ENCODE measurements around the gene DIPK1C. TPM values are rescaled to one million over a fixed set of nuclear protein-coding genes. Genes with fewer than 3 reads are reported as not detected.
"Not testable (repeated sequence)": the region's sequence is repeated elsewhere in the genome, so short reads cannot be mapped to it uniquely, and the experiment has no call there.

Gene DIPK1C
- not detected for total RNA-seq

GRCh38 chr18:74457043-74457724 lies at the start of gene DIPK1C:
TSS of gene DIPK1C (minus strand) at chr18:74457308. CDS start at chr18:74457259, 49 bp downstream.
- Mint-ChIP-seq H3K27me3 (peaks cover 26 to 53% of the 10 kb centered on the region in 2 donors), H3K9me3 (no peaks in the 10 kb centered on the region), H3K4me3 (no peak within 1 kb of the TSS), H3K27ac (no peak within 1 kb of the TSS), H3K4me1 (ENCODE audit: low read depth in 2 of 2) (no peaks in the 10 kb centered on the region), H3K36me3 (no peaks in the 10 kb centered on the region)
- DNase-seq (ENCODE audit: low spot score) (peak; percentile 53), ATAC-seq (peak; percentile 24 to 37)

- H3K4me1 Mint-ChIP-seq (ENCODE audit: low read depth in 2 of 2): peaks cover 11 to 20% of the 10 kb centered on the region in 2 donors
- ATAC-seq (no peak), DNase-seq (ENCODE audit: low spot score) (no peak)
- H3K9me3 Mint-ChIP-seq: no peaks in the 10 kb centered on the region
- H3K36me3 Mint-ChIP-seq: peaks cover 19% of the 10 kb centered on the region
- peak overlapping the region in 1 of 2 donors; percentile 32 for H3K27ac Mint-ChIP-seq
- H3K4me3 Mint-ChIP-seq: no peak overlapping the region
- no peaks in the 10 kb centered on the region for H3K27me3 Mint-ChIP-seq
Observed at GRCh38 chr18:74506448-74507084, 49.5 kb upstream of the DIPK1C start.

GRCh38 chr18:74505776-74506175 lies 48.7 kb upstream of the DIPK1C start:
- peaks cover 16 to 24% of the 10 kb centered on the region in 2 donors for H3K4me1 Mint-ChIP-seq (ENCODE audit: low read depth in 2 of 2)
- H3K27me3 Mint-ChIP-seq: no peaks in the 10 kb centered on the region
- H3K4me3 Mint-ChIP-seq: no peak overlapping the region
- no peak for DNase-seq (ENCODE audit: low spot score)
- peaks cover 25% of the 10 kb centered on the region for H3K36me3 Mint-ChIP-seq
- no peak overlapping the region for H3K27ac Mint-ChIP-seq
- H3K9me3 Mint-ChIP-seq: no peaks in the 10 kb centered on the region
- no peak for ATAC-seq

GRCh38 chr18:74503137-74503536 lies 46.0 kb upstream of the DIPK1C start:
- no peak overlapping the region for H3K4me3 Mint-ChIP-seq
- no peak overlapping the region for H3K27ac Mint-ChIP-seq
- peaks cover 25% of the 10 kb centered on the region for H3K36me3 Mint-ChIP-seq
- peaks cover 40 to 43% of the 10 kb centered on the region in 2 donors for H3K4me1 Mint-ChIP-seq (ENCODE audit: low read depth in 2 of 2)
- no peaks in the 10 kb centered on the region for H3K9me3 Mint-ChIP-seq
- no peaks in the 10 kb centered on the region for H3K27me3 Mint-ChIP-seq
- DNase-seq (ENCODE audit: low spot score) (no peak), ATAC-seq (no peak)

- no peak for DNase-seq (ENCODE audit: low spot score)
- Mint-ChIP-seq H3K27ac (peak overlapping the region; percentile 93 to 96), H3K36me3 (peaks cover 12% of the 10 kb centered on the region), H3K4me3 (peak overlapping the region; percentile 85), H3K4me1 (ENCODE audit: low read depth in 2 of 2) (peaks cover 43 to 49% of the 10 kb centered on the region in 2 donors), H3K27me3 (no peaks in the 10 kb centered on the region), H3K9me3 (no peaks in the 10 kb centered on the region)
- ATAC-seq: no peak
Observed at GRCh38 chr18:74501386-74501785, 44.3 kb upstream of the DIPK1C start.

- not testable (repeated sequence) for ATAC-seq; DNase-seq (ENCODE audit: low spot score); H3K27me3 Mint-ChIP-seq; H3K9me3 Mint-ChIP-seq
- H3K4me1 Mint-ChIP-seq (ENCODE audit: low read depth in 2 of 2): peaks cover 45 to 53% of the 10 kb centered on the region in 2 donors
- H3K36me3 Mint-ChIP-seq: peaks cover 12% of the 10 kb centered on the region
- peak overlapping the region; percentile 93 to 96 for H3K27ac Mint-ChIP-seq
- H3K4me3 Mint-ChIP-seq: peak overlapping the region; percentile 85
Observed at GRCh38 chr18:74500774-74501173, 43.7 kb upstream of the DIPK1C start.

- Mint-ChIP-seq H3K4me3 (peak overlapping the region; percentile 85), H3K27me3 (no peaks in the 10 kb centered on the region), H3K36me3 (peaks cover 12% of the 10 kb centered on the region), H3K27ac (peak overlapping the region; percentile 93 to 96), H3K4me1 (ENCODE audit: low read depth in 2 of 2) (peaks cover 47 to 57% of the 10 kb centered on the region in 2 donors), H3K9me3 (no peaks in the 10 kb centered on the region)
- no peak for ATAC-seq
- DNase-seq (ENCODE audit: low spot score): no peak
Observed at GRCh38 chr18:74500372-74500771, 43.3 kb upstream of the DIPK1C start.

- peaks cover 12% of the 10 kb centered on the region for H3K36me3 Mint-ChIP-seq
Observed at GRCh38 chr18:74499633-74500032, 42.5 kb upstream of the DIPK1C start.

GRCh38 chr18:74498712-74499627 lies 41.9 kb upstream of the DIPK1C start:
- H3K9me3 Mint-ChIP-seq: no peaks in the 10 kb centered on the region
- peak overlapping the region; percentile 85 for H3K4me3 Mint-ChIP-seq
- H3K4me1 Mint-ChIP-seq (ENCODE audit: low read depth in 2 of 2): peaks cover 47 to 57% of the 10 kb centered on the region in 2 donors
- peak overlapping the region; percentile 93 to 96 for H3K27ac Mint-ChIP-seq
- H3K36me3 Mint-ChIP-seq: peaks cover 12% of the 10 kb centered on the region
- ATAC-seq (peak; percentile 56 to 66), DNase-seq (ENCODE audit: low spot score) (peak; percentile 87)
- no peaks in the 10 kb centered on the region for H3K27me3 Mint-ChIP-seq

More at GRCh38 chr18:74499633-74500032, 42.5 kb upstream of the DIPK1C start:
- H3K4me3 Mint-ChIP-seq: peak overlapping the region; percentile 85
- H3K27me3 Mint-ChIP-seq: no peaks in the 10 kb centered on the region
- DNase-seq (ENCODE audit: low spot score) (no peak), ATAC-seq (peak in 1 of 2 donors; percentile 47)
- peak overlapping the region; percentile 93 to 96 for H3K27ac Mint-ChIP-seq
- H3K4me1 Mint-ChIP-seq (ENCODE audit: low read depth in 2 of 2): peaks cover 47 to 57% of the 10 kb centered on the region in 2 donors
- H3K9me3 Mint-ChIP-seq: no peaks in the 10 kb centered on the region

GRCh38 chr18:74497778-74498177 lies 40.7 kb upstream of the DIPK1C start:
- peak overlapping the region; percentile 85 for H3K4me3 Mint-ChIP-seq
- peaks cover 44 to 51% of the 10 kb centered on the region in 2 donors for H3K4me1 Mint-ChIP-seq (ENCODE audit: low read depth in 2 of 2)
- H3K27ac Mint-ChIP-seq: peak overlapping the region; percentile 93 to 96
- ATAC-seq: no peak
- H3K27me3 Mint-ChIP-seq: no peaks in the 10 kb centered on the region
- no peaks in the 10 kb centered on the region for H3K9me3 Mint-ChIP-seq
- H3K36me3 Mint-ChIP-seq: peaks cover 6% of the 10 kb centered on the region
- DNase-seq (ENCODE audit: low spot score): no peak

- Mint-ChIP-seq H3K9me3 (no peaks in the 10 kb centered on the region), H3K4me1 (ENCODE audit: low read depth in 2 of 2) (peaks cover 43 to 51% of the 10 kb centered on the region in 2 donors), H3K27ac (peak overlapping the region; percentile 93 to 96), H3K36me3 (peaks cover 6% of the 10 kb centered on the region), H3K27me3 (no peaks in the 10 kb centered on the region), H3K4me3 (peak overlapping the region; percentile 85)
- DNase-seq (ENCODE audit: low spot score): no peak
- ATAC-seq: no peak
Observed at GRCh38 chr18:74497324-74497676, 40.2 kb upstream of the DIPK1C start.

GRCh38 chr18:74496508-74497323 lies 39.6 kb upstream of the DIPK1C start:
- Mint-ChIP-seq H3K4me3 (peak overlapping the region; percentile 85), H3K27ac (peak overlapping the region; percentile 93 to 96), H3K9me3 (no peaks in the 10 kb centered on the region), H3K4me1 (ENCODE audit: low read depth in 2 of 2) (peaks cover 42 to 51% of the 10 kb centered on the region in 2 donors), H3K36me3 (peaks cover 6% of the 10 kb centered on the region), H3K27me3 (no peaks in the 10 kb centered on the region)
- DNase-seq (ENCODE audit: low spot score): peak; percentile 76
- ATAC-seq: peak; percentile 48 to 53

Measured in natural killer cell treated with Interleukin-12 subunit alpha and Interleukin-12 subunit beta and Interleukin-15 and Interleukin-18, amount 100 ng/mL, for 72 hours (primary cell).